NCI-H1417 treated with DMSO at 0.1 percent for 48 hours (cell line): Measurements from ENCODE around the gene POLE2.
"Not testable (repeated sequence)": the region's sequence is repeated elsewhere in the genome, so short reads cannot be mapped to it uniquely, and the experiment has no call there.

ENCODE experiments used
- DNase-seq: peaks from one replicate; lab custom pipeline; 2025; lab: John Stamatoyannopoulos, UW

POLE2 gene

DNA sequence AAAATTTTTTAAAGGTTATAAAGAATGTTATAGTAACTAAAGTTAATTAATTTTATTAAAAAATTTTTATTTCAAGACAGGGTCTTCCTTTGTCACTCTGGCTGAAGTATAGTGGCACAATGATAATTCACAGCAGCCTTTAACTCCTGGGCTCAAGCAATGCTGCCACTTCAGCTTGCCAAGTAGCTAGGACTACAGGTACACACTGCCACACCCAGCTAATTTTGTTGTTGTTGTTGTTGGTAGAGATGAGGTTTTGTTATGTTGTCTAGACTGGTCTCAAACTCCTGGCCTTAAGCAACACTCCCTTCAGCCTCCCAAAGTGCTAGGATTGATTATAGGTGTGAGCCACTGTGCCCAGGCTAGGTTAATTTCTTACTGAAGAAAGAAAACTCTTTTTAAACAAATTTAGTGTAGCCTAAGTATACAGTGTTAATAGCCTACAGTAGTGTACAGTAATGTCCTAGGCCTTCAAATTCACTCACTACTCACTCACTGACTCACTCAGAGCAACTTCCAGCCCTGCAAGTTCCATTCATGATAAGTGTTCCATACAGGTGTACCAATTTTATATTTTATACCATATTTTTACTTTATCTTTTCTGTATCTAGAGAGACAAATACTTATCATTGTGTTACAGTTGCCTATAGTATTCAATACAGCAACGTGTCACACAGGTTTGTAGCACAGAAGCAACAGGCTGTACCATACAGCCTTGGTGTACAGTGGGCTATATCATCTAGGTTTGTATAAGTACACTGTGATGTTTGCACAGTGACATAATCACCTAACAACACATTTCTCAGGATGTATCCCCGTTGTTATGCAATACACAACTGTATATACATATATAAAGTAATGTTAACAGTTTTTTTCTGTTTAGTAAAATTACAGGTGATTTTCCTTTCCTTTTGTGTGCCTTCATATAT lies 28.2 kb downstream of the POLE2 start:
- DNase-seq = no peak

DNA sequence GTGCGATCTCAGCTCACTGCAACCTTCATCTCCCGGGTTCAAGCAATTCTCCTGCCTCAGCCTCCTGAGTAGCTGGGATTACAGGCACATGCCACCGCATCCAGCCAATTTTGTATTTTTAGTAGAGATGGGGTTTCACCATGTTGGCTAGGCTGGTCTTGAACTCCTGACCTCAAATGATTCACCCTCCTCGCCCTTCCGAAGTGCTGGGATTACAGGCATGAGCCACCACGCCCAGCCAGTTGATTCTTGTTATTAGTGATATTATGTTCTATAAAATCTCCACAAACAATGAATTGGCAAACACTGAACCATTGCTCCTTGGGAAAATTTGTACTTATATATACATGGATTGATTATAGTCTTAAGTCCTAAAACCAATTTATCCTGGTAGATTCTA lies 30.5 kb downstream of the POLE2 start:
- not testable (repeated sequence) for DNase-seq

DNA sequence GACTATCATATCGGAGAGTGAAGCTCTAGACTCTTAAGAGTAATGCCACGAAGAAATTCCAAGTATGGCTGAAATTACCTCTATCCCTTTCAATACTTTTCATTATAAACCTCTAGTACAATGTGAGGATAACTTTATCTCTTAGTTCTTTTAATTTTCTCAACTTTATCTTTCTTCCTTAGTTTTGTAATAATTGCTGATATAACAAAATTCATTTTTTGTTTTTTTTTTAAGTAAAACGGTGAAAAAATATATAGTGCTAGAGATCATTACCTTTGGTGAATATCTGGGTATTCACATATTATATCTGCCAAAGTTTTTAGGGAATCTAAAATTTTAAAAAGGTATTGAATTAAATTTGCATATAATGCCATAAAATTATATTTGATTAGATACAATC lies 33.5 kb downstream of the POLE2 start:
- no peak for DNase-seq

DNA sequence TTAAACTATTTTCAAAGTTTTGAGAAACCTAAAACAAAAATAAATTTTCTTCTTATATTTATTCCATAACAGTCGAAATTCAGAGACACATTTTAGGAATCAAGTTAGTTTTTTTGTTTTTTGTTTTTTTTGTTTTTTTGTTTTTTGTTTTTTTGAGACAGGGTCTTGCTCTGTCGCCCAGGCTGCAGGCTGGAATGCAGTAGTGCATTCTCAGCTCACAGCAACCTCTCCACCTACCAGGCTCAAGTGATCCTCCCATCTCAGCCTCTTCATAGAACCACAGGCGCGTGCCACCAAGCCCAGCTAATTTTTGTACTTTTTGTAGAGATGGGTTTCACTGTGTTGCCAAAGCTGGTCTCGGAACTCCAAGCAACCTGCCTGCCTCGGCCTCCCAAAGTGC lies 34.5 kb downstream of the POLE2 start:
- DNase-seq = no peak

DNA sequence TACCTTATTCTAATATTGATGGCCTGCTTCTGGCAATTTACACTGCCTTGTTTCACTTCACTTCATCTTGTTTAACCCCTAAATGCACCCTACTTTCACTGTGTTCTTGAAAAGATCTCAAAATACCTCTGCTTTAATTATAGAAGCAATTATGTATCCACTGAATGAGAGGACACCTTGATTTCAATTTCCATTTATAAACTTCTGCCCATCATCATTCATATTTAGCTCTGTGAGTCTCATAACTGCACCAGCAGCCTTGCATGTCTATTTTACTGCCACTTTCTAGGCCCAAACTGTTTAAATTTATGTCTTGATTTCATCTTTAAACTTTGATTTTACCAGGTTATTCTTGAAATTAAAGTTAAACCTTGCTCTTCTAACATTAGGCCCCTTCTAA lies 45.9 kb downstream of the POLE2 start:
- no peak for DNase-seq

DNA sequence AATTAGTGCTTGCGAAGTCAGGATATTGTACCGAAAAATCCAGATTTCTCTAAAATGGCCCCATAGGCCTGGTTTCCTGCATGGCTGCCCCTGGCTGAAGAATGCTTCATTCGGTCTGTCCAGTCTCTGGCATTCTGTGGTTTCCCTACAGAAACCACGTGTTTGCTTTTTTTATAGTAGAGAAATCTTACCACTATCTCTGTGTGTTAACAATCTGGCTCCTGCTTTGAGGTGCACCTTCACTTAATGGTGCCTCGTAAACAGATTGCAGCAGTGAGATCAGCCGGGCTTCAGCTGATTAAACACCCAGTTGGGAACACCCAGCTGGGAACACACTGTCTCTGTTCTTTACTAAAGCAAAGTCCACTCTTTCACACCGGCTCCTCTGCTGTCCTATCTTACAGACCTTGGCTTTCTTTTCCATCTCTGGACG lies 46.3 kb downstream of the POLE2 start:
- DNase-seq = no peak

DNA sequence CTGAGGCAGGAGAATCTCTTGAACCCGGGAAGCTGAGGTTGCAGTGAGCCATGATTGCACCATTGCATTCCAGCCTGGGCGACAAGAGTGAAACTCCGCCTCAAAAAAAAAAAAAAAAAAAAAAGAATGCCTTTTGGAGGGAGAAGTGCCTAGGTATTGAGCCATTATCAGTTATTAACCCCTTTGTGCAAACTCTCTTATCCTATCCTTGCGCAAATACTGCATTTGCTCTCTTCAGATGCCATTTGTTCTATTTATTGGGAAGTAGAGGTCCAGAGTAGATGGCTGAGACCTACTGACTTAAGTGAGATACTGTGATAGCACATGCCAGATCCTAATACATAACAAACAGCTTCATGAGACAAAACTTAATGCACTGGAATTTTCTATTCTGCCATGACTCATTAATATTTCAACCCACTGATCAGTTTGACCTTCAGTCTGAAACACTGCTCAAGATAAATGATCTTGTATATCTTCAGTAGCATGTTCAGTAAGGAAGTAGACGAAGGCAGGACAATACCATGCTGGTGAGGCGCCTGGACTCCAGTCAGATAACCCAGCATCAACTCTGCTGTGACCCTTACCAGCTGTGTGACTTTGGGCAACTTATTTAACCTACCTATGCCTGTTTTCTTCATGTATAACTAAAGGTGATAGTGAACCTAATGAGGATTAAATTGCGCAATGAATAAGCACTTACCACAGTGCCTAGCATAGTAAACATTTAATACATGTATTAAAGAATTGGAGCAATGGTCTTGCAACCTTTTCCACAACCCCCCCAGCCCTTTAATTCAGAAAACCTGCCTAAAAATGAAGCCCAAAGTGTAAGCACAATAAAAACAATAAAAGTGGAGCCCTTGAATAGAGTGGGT lies 47.2 kb downstream of the POLE2 start:
- DNase-seq = no peak

DNA sequence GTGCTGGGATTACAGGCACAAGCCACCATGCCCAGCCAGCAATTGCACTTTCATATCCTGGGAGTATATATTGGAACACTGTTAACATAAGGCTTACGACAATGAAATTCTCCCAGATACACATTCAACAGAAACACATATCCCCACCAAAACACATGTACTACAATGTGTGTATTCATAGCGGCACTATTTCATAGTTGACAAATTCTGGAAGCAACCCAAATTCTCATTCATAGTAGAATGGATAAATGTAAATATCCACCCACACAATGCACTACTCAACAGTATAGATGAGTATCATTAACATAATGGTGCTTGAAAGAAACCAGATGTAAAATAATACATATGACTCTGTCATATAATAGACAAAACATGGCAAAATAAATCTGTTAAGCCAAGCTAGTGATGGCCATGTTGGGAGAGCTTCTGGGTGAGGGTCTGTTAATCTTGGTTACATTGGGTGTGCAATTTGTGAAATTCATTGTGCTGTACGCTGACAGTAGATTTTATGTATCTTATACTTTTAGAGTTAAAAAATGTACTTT lies 50.4 kb downstream of the POLE2 start:
- no peak for DNase-seq

DNA sequence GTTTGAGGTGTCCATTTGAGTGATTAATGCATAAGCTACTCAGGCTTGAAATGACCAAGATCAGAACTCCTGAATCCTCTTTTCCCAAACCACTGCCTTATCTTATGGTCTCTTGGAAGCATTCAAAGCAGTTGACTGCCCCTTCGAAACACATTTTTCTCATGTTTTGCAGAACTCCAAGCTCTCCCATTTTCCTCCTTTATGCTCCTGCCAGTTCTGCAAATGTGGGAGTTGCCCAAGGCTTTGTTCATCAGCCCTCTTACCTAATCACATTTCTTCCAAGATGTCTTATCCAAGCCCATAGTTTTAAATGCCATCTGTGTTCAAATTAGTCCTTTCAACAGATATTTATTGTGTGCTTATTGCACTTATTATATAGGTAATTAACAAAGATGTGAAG lies 51.1 kb downstream of the POLE2 start:
- DNase-seq = no peak

DNA sequence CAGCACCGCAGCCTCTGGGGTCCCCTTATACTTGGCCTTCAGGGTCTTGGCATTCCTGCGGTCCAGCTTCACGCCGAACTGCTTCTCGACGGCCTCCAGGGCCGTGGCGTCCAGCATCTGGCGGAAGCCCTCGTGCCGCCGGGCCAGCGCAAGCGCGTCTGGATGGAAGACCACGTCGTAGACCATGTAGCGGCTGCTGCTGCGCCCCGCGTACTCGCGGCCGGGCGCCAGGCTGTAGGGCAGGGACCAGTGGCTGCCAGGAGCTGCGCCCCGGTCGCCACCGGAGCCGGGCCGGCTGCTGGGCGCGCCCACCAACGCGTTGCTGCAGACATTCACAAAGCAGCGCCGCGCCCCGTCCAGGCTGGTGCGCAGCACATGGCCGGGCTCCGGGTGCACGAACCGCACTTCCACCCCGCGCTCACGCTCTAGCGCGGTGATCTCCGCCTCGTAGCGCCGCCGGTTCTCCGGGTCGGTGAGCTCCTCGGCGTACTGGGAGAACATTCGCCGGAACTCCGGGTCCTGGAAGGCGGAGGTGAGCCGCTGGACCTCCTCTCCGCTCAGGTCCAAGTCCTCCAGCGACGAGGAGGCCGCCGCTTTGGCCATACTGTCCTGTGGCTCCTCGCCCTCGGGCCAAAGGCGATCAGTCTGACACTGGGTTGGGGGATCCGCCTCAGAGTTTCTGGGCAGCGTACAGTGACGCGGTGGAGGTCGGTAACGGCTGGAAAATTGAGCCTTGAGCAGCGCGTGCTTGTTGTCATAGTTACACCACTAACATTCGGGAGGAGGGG lies 53.3 kb downstream of the POLE2 start, which contains the start of gene DNAAF2:
TSS of gene DNAAF2 (minus strand) at position 698 of the 788 bp plus-strand sequence. CDS start at position 603, 95 bp downstream.
- DNase-seq = peak; percentile 56

DNA sequence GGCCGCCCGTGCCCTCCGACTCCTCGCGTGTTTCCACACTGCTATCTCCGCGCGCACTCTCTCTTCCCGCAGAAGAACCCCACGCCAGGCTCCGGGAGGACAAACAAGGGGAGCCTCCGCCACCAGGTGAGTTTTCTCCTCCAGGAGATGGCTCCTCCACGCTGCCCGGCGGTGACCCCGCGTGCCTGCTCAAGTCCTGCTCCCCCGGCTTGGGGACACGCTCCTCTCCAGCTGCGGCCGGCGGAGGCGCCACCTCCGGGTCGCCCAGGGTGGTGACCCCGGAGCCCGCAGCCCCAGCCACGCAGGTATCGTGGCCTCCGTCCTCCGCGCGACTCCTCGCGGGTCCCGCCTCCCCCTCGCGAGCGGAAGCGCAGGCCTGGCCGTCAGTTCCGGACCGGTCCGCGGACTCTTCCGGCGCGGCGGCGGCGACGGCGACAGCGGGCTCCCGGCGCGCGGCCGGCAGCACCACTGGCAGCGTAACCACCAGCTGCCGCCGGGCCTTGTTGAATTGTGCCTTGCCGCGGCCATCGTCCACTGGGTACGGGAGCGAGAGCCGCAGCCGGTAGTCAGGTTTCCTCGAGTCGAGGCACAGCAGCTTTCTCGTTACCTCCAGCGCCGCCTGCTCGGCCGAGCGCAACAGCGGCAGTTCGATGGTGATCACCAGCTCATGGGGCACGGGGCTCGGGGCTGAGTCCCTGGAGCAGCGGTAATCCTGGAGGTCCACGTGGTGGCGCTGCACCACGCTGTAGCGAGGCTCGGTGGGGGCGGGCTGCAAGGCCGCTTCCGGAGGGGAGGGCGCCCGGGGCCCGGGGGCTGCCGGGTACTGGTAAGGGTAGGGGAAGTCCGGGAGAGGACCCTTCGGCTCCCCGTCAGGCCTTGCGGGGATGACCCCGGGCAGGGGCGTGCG lies 54.1 kb downstream of the POLE2 start:
- DNase-seq = peak; percentile 78

DNA sequence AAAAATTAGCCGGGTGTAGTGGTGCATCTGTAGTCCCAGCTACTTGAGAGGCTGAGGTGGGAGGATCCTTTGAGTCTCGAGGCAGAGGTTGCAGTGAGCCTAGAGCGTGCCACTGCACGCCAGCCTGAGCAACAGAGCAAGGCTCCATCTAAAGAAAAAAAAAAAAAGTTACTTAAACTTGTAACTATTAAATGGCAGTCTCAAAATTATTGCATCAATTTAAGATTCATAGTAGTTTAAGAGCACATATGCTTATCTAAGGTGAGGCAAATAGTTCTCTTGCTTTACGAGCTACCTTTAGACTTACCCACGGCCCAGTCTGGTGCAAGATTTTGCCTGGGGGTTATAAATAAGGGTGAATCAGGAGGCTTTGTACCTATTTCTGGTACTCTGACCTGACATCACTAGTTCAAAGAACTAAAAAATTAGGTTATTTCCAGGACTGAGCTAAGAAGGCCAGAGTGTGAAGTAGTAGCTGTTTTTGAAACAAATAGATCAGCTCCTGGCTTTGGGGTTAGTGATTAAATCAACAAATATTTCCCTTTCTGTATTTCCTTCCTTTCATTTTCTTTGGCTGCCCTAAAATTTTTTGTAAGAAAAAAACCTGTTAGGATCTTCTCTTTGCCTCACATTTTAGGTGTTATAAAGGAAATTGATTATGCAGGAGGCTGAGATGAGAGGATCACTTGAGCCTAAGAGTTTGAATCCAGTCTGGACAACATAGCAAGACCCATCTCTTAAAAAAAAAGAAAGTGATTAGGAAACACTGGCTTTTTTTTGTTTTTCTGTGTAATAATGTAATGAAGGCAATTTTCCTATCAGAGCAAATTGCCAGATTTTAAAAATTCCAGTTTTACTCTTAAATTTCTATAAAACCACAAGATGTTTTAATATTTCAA lies 63.8 kb downstream of the POLE2 start:
- DNase-seq = no peak

DNA sequence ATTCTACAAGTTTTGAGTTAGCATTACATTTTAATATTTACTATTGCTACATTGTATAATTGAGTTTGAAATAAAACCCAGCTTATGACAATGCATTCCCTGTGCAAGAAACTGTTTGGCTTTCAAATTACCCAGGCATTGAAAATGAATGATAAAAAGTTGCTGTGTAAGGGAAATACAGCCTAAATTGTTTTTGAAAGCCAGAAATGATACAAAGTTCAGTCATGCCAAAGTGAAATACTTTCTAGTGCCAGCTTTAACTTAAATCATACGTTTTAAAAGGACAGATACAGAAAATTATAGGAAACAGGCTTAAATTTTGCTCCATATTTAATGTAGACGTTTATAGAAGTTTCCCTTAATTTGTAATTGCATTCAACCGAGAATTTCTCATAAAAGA lies 64.6 kb downstream of the POLE2 start:
- DNase-seq = no peak

DNA sequence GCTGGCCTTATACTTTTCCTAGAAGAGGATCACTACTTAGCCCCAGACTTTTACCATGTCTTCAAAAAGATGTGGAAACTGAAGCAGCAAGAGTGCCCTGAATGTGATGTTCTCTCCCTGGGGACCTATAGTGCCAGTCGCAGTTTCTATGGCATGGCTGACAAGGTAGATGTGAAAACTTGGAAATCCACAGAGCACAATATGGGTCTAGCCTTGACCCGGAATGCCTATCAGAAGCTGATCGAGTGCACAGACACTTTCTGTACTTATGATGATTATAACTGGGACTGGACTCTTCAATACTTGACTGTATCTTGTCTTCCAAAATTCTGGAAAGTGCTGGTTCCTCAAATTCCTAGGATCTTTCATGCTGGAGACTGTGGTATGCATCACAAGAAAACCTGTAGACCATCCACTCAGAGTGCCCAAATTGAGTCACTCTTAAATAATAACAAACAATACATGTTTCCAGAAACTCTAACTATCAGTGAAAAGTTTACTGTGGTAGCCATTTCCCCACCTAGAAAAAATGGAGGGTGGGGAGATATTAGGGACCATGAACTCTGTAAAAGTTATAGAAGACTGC lies 65.9 kb downstream of the POLE2 start:
- no peak for DNase-seq

DNA sequence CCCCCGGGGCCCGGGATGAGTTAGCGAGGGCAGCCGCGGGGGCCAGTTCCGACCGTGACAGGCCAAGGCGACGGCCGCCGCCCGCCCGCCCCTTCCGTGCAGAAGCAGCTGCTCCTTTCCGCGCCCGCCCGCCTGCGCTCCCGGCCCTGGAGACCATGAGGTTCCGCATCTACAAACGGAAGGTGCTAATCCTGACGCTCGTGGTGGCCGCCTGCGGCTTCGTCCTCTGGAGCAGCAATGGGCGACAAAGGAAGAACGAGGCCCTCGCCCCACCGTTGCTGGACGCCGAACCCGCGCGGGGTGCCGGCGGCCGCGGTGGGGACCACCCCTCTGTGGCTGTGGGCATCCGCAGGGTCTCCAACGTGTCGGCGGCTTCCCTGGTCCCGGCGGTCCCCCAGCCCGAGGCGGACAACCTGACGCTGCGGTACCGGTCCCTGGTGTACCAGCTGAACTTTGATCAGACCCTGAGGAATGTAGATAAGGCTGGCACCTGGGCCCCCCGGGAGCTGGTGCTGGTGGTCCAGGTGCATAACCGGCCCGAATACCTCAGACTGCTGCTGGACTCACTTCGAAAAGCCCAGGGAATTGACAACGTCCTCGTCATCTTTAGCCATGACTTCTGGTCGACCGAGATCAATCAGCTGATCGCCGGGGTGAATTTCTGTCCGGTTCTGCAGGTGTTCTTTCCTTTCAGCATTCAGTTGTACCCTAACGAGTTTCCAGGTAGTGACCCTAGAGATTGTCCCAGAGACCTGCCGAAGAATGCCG lies 66.7 kb downstream of the POLE2 start:
- peak; percentile 15 for DNase-seq

DNA sequence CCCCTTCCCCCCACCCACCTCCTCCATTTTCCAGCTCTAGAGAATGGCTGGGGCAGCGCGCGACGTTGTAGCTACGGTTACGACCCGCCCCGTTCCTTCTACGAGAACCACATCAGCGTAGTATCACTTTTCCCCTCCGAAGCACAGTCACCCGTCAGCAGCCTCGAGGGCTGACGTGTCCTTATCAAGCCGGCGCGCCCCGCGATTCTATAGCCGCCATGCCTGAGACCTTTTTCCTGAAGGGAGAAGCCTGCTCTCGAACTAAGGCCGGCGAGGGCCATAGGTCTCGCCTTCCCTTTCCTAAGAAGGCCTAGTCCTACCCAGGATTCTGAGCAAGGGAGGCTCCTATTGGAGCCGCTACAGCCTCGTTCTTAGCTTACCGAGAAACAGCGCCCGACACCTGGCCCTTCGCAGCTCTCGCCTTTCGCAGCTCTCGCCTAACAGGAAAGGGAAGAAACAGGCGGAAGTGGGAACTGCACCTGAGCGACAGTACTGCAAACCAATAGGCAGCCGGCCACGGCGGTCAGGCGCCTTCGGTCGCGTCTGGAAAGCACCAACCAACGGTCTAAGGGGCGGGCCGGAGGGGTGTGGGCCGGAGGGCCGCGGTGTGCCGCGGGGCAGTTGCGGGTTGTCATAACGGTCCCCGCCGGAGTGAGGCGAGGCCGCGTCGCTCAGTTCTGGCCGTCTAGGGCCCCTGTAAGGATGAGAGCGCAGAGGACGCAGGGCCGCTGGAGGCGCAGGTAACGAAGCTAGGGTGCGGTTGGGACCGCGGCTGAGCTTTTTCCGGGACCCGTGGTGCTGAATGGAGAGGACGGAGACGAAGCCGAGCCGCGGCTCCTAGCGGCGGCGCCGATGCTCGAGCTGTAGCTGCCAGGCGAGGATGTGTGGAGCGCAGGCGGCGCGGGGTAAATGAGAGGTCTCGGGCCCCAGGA lies 67.6 kb downstream of the POLE2 start, which contains the start of the genes MGAT2 and RPL36AL:
TSS of gene MGAT2 (plus strand) at position 618 of the 932 bp plus-strand sequence. CDS start 470 bp downstream, outside the sequence.
TSS of gene RPL36AL (minus strand) at position 445 of the 932 bp plus-strand sequence. CDS start 1,522 bp downstream, outside the sequence.
- peak; percentile 94 for DNase-seq

DNA sequence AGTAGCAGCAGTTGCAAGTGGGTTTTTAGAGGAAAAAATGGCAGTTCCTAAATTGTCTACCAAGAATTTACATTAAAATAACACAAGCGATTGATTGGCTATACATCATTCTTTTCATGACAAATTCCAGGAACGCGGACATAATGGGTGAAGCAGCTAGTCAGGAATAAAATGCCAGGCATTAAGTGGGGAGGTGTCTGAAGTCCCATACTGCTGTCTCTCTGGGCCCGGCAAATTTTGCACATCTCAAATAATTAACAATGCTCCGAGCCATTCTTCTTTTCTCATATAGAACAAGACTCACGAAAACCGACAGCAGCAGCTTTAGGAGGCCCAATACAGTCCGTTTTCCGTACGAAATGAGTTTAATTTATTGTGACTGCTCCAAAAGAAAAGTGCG lies 68.3 kb downstream of the POLE2 start:
- DNase-seq = no peak
